Posterior vena cava (tissue), 2 donors: Measurements from ENCODE around the gene UCK2. TPM values are rescaled to one million over a fixed set of nuclear protein-coding genes. Genes with fewer than 3 reads are reported as not detected.

Source experiments
- DNase-seq: peaks from one replicate; pipeline ENCODE4 v3.0.0-alpha.2; 2020; ENCODE audit warnings: low spot score
- intact Hi-C, 2 donors: fragments of 100-400 bp; cut with DNase I; formaldehyde crosslinking; loops; one replicate each; pipeline versions ENCODE4 v1.14.1 to v1.14.2; 2022 to 2023
- total RNA-seq, 2 donors: library from RNA; stranded (reverse); fragmentation: NEBNext Ultra II Directional; extraction: Animal tissue kit (Norgen Biotek cat#: 25700); gene quantifications; one replicate each; pipeline ENCODE4 v1.2.1, GENCODE V29; 2021
- donor health status: DM: yes; HTN: yes; CAD: no.
- donor health status: DM: yes; HTN: yes; CAD: no.

UCK2 gene
- total RNA-seq, 2 donors from 2014 or later = 14.7 to 20.8 TPM

DNA sequence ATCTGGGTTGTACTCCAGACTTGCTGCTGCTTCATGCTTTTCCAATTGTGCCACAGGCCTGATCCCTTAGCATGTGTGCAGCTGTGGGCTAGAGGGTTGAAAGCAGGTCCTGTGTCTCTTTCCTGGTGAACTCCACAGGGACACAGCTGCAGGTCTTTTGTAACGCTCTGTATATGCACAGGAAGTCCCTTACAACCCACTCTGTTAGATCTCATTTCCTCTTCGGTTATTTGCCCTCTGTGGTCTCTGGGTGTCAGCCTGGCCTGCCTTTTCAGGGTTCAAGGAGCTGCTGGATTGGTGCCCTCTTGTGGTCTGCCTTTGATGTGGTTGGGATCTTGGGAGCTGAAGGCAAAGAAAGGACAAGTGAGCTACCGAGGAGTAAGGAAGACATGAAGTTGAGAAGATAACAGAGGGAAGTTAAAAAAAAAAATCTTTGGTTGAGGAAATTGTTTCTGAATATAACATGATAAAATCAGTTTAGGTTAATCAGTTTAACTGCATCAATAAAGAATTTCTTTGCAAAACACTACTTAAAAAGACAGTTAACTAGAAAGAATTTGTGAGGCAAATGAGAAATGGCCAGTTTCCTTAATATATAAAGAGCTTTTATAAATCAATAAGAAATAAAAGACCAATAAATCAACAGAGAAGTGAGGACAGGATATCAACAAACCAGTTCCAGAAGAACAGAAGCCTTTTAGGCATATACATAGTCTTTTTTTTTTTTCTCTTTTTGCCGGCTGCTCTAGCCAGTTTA, 44.1 kb downstream of the UCK2 start:
- no peak for DNase-seq
- intact Hi-C loops = no loop called here

DNA sequence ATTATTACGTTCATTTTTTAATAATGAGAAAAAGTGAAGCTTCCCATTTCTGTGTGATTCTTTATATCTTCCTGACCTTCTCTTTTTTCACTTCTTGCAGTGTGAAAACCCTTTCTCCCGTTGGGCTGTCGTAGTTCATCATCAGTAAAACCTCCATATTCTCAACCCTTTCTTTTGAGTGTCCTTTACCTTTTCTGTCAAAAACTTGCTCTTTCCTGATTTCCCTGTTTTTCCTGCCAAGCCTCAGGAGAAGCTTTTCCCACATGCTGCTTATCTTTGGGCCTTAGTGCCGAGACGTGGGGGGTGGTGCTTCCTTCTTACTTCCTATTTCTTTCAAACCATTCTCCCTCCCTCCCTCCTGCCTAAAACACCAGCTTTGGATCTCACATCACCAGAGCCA, 46.1 kb downstream of the UCK2 start:
- no peak for DNase-seq
- intact Hi-C loops = no loop called here

DNA sequence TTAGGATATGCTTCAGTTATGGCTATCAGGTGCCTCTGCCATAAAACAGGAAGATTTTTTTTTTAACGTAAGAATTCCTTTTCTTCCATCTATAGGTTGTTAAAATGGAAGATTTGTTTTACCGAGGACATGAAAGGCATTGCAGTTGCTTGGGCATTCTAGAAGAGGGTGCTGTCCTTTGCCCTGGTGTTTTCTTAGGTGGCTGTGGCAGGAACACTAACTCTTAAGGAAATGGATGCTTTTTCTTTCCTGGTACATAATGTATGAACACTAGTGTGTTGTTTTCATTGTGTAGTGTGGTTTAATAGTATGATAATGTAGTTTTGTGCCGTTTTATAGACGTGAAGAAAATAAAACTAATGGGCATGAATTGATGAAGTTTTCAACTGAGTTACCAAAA, 47.2 kb downstream of the UCK2 start:
- intact Hi-C loops = no loop called here
- DNase-seq = no peak

DNA sequence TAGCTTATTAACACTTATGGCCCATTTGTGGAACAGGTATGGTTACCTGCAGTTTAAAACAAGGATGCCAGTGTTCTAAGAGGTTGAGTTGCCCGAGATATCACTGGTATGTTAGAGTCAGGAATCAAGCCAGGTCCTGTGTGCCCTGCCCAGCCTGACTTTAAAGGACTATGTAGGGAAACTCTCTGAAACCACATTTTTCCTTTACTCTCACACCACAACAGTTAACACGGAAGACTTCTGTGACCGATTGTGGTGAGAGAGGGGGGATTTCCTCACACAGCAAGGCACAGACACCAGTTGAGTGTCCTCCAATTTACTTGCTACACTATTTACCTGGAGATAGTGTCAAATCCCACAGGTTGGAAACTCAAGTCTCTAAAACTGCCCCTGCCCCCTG, 47.8 kb downstream of the UCK2 start:
- intact Hi-C loops = no loop called here
- DNase-seq = no peak

DNA sequence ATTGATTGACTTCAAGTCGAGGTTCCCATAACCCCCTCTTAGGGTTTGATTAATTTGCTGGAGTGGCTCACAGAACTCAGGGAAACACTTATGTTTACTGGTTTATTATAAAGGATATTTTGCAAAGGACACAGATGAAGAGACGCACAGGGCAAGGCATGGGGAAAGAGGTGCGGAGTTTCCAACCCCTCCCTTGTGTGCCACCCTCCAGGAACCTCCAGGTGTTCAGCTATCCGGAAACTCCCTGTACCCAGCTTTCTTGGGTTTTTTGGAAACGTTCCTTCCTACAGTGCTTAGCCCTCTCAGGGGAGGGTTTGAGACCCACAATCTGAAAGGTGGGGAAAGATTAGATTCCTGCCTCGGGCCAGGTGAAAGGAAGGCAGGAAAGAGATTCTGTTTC, 48.2 kb downstream of the UCK2 start:
- DNase-seq = no peak
- intact Hi-C loops = no loop called here

DNA sequence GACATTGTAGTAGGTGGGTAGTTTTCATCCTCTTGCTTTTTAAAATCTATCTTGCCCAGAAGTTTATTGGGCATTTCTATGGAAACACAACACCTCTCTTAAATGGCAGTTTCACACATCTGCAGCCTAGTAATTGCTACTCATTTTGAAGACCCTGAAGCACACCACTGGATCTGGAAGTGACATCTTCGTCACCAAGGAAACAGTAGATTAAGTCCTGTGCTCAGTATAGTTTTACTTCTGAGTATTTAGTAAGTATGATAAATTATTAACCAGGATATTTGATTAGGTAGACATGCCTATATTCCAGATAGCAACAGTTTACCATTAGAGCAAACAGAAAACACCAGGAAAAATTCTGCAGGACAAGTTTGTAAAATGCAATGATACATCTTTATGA, 48.7 kb downstream of the UCK2 start:
- DNase-seq = no peak
- intact Hi-C loops = no loop called here

DNA sequence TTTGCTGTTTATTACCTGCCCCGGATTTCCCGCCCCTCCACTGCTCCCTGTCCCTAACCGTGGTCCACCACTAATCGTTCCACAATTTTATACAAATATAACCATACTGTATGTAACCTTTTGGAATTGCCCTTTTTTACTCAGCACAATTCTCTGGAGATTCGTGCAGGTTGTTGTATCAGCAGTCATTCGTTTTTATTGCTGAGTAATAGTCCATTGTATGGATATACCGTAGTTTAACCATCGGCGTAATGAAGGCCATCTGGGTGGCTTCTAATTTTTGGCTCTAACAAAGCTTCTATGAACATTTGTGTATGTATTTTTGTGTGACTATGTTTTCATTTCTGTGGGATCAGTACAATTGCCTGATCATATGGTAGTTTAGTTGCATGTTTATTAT, 50.0 kb downstream of the UCK2 start:
- no peak for DNase-seq
- intact Hi-C loops = no loop called here

DNA sequence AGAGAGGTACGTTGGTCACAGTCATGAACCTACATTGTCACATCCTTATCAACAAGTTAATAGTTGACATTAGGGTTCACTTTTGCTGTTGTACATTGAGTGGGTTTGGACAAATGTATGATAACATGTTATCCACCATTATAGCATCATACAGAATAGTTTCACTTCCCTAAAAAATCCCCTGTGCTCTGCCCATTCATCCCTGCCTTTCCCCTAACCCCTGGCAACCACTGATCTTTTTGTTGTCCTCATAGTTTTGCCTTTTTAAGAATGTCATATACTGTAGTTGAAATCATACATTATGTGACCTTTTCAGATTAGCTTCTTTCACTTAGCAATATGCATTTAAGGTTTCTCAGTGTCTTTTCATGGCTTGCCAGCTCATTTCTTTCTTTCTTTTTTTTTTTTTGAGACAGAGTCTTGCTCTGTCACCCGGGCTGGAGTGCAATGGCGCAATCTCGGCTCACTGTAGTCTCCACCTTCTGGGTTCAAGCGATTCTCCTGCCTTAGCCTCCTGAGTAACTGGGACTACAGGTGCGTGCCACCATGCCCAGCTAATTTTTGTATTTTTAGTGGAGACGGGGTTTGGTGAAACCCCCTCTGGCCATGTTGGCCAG, 50.6 kb downstream of the UCK2 start:
- intact Hi-C loops = no loop called here
- no peak for DNase-seq

DNA sequence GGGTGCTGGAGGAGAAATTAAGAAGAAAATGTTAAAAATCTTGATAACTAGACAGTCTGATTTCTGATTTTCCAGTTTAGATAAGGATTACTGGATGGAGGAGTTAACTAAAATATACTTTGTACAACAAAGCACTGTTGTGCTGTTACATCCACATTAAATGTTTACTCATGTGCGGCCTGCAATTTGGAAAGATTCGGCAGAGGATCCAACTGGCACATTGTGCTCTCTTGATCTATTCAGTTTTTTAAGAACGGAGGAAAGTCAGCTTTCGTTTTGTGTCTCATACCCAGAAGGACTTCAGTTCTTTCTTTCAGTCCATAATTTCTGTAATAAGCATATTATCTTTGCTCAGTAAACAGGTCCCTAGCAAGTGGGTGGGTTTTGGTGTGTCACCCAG, 52.5 kb downstream of the UCK2 start:
- DNase-seq = no peak
- intact Hi-C loops = no loop called here

DNA sequence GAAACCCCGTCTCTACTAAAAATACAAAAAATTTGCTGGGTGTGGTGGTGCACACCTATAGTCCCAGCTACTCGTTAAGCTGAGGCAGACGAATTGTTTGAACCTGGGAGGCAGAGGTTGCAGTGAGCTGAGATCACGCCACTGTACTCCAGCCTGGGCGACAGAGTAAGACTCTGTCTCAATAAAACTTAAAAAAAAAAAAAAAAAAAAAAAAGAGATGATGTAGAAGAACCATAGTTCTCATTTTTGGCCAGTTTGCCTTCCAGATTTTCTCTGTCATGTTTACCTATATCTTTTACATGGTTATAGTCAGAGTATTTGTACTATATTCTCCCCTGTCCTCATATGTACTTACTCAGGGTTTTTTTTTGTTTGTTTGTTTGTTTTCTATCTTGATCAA, 53.6 kb downstream of the UCK2 start:
- no peak for DNase-seq
- intact Hi-C loops = no loop called here

DNA sequence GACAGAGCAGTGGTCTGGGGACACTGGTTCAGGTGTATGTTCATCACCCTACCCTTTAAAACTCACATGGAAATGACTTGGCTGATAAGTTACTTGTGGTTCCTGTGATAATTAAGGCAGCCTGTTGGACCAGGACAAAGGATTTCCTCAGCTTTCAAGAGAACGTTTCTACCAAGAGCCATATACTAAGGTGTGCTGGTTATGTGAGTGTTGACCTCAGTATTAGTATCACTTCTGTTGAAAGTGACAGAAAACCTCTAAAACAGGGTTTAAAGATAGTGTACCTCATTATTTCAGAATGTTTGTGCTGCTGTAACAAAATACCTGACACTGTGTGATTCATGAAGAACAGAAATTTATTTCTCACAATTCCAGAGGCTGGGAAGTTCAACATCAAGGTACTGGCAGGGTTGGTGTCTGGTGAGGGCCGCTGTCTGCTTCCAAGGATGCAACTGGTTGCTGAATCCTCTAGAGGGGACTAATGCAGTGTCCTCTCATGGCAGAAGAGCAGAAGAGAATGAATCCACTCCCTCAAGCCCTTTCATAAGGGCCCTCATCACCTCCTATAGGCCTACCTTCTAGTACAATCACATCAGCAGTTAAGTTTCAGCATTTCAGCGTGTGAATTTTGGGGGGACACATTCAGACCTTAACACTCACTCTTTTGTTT, 54.9 kb downstream of the UCK2 start:
- intact Hi-C loops = no loop called here
- DNase-seq = no peak

DNA sequence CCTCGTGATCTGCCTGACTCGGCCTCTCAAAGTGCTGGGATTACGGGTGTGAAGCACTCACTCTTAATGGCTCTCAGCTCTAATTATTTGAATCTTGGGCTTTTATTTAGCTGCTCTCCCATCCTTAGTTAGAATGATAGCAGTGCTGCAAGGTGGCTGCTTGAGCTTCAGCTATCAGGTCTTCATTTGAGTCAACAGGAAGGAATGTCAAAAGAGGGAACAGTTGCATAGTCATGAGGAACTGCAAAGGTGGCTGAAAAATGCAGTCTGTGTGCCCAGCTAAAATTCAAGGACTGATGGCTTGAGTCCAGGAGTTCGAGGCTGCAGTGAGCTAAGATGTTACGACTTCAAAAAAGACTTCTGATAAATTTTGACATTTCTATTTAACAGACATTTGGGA, 55.6 kb downstream of the UCK2 start:
- intact Hi-C loops = no loop called here

DNA sequence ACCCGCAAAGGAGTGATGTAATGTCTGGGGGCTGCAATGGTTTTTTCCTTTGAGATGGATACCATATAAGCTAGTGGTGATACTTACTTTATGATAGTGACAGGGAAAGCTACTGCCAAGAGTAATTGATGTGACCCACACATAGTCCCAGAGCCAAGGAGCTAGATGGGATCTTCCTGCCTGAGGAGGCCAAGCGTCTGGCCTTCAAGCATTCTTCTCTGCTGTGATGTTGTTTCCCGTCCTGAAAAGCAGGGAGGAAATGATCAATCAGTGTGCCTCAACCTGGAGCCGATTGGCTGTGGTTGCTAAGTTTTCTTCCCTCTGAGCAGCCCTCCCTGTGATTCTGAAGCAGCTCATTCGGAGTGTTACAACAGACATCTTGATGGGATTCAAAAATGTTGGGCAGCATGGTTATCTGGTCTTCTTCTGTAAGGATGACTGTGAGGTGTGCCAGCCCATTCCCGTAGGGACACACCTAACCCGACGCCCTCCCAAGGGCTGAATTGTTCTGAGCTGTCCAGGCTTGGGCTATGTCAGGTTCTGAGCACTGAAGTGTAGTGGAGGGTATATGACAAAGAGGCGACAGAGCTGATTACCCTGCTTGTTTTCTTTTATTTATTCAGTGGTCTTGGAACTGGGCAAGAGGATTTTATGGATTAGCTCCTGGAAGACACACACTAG, 56.7 kb downstream of the UCK2 start:
- no peak for DNase-seq
- intact Hi-C loops = no loop called here

More for the DNA sequence above, 55.6 kb downstream of the UCK2 start:
- DNase-seq = no peak

DNA sequence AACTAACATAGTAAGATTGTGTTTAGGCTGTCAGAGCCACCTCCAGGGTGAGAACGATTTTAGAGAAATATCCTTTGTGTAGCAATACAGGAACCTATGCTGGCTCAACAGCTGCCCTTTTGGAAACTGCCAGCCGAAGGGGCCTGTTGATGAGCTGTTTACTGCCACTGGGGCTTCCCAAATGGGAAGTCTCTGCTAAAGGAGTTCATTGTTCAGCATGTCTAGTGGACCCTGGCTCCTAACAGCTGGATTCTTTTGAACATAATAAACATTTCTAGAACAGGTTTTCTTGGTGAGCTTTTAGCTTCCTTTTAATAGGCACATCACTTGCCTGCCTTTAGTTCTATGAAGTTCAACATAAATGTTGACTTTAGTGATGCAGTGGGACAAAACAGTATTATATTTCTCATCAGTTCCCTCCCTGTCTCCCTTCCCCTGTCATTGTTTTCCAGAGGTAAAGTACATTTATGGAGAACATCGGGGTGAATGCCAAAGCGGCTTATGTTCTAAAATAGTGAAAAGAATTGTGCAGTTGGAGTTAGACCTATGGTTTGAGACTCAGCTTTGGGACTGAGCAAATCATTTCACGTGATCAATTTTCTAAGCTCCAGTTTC, 57.4 kb downstream of the UCK2 start:
- intact Hi-C loops = loop anchor here in 1 of 2 donors (5.0 kb wide), 1 partner anchor 1887 kb away; no protein-coding TSS in a partner anchor

DNA sequence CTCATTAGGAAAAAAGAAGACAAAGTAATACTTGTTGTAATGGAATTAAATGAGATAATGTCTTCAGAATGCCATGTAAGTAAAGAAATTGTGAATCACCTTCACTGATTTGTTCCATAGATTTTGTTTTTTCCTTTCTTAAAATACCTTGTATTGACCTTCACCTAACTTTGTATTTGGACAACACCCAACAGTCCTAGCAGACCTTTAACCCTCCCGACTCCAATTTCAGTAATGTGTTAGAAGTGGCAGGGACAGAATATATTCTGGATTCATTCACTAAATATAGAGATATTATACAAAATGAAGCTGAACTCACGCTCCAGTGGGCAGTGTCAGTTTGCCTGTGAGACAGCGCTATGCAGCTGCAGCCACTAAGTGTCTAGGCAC, 57.9 kb downstream of the UCK2 start:
- DNase-seq = no peak
- intact Hi-C loops = loop anchor here in 1 of 2 donors (5.0 kb wide), 1 partner anchor 1888 kb away; no protein-coding TSS in a partner anchor

More for the DNA sequence above, 57.4 kb downstream of the UCK2 start:
- no peak for DNase-seq

DNA sequence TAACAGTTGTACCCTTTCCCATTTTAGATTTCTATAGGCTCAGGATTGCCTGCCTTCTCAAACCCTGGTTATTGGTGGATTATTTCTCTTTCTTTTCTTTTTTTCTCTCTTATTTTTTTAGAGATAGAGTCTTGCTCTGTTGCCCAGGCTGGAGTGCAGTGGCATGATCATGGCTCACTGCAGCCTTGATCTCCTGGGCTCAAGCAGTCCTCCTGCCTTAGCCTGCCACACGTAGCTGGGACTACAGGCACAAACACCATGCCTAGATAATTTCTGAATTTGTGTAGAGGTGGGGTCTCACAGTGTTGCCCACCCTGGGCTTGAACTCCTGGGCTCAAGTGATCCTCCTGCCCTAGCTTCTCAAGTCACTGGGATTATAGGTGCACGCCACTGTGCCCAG, 58.8 kb downstream of the UCK2 start:
- DNase-seq = no peak
- intact Hi-C loops = loop anchor here in 1 of 2 donors (5.0 kb wide), 1 partner anchor 1889 kb away; no protein-coding TSS in a partner anchor

DNA sequence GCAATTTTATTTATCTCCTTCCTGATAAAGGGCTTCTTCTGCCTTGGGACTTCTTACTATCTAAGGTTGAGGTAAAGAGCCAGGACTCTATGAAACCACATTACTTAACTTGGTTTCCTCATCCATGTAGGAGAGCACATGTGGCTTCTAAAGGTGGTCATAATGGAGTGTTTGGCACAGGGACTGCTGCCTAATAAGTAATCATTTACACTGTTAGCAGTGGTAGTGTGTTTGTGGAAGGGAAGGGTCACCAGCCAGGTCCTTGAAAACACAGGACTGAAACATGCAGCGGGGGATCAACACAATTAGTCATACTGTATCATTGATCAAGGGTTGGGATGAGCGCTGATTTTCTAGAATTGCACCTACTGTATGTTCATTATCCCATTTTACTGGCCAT, 59.6 kb downstream of the UCK2 start:
- intact Hi-C loops = loop anchor here in 1 of 2 donors (5.0 kb wide), 1 partner anchor 1890 kb away; no protein-coding TSS in a partner anchor
- DNase-seq = no peak

DNA sequence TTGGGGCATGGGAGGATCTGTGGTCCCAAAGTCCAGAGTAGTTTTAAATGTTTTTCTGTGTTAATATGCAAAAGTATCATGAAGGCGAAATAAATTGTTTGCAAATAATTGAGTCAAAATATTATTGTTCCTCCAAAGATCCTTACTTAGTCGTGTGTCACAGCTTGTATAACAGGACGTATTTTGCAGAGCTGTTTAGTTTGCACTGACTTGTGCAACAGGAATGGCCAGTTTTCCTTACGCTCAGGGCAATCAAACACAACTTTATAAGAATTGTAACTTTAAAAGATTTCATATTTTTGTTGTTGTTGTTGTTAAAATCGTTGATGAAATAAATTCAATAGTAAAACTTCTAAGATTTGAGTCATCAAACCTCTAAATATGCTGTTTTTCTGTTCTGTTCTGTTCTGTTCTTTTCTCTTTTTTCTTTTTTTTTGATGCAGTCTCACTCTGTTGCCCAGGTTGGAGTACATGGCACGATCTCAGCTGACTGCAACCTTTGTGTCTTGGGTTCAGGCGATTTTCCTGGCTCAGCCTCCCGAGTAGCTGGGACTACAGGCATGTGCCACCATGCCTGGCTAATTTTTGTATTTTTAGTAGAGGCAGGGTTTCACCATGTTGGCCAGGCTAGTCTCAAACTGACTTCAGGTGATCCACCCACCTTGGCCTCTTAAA, 60.6 kb downstream of the UCK2 start:
- DNase-seq = no peak

DNA sequence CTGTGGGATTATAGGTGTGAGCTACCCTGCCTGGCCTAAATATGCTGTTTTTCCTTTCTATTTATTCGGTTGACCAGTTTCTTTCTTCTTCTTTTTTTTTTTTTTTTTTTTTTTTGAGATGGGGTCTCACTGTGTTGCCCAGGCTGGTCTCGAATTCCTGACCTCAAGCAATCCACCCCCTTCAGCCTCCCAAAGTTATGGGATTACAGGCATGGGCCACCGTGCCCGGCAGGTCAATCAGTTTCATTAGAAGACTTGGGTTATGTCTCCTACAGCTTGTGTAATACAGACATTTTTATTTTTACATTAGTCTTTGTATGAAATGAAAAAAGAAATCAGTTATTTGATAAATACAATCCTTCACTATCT, 61.1 kb downstream of the UCK2 start:
- DNase-seq = no peak
- intact Hi-C loops = loop anchor here in 1 of 2 donors (5.0 kb wide), 1 partner anchor 1891 kb away; no protein-coding TSS in a partner anchor

More for the DNA sequence above, 60.6 kb downstream of the UCK2 start:
- intact Hi-C loops = loop anchor here in 1 of 2 donors (5.0 kb wide), 1 partner anchor 1891 kb away; no protein-coding TSS in a partner anchor
